GM12872 (cell line): ENCODE data around the gene ZG16B.

Experiments
- TF ChIP-seq, protein P1 (sequence below): IDR thresholded peaks from 3 replicates; pipeline ENCODE4 v1.5.1; 2011; ENCODE audit warnings: low read depth, mild to moderate bottlenecking, low read length, moderate library complexity; ENCODE audit not compliant: insufficient read depth

The ZG16B gene, protein sequence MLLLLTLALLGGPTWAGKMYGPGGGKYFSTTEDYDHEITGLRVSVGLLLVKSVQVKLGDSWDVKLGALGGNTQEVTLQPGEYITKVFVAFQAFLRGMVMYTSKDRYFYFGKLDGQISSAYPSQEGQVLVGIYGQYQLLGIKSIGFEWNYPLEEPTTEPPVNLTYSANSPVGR

DNA sequence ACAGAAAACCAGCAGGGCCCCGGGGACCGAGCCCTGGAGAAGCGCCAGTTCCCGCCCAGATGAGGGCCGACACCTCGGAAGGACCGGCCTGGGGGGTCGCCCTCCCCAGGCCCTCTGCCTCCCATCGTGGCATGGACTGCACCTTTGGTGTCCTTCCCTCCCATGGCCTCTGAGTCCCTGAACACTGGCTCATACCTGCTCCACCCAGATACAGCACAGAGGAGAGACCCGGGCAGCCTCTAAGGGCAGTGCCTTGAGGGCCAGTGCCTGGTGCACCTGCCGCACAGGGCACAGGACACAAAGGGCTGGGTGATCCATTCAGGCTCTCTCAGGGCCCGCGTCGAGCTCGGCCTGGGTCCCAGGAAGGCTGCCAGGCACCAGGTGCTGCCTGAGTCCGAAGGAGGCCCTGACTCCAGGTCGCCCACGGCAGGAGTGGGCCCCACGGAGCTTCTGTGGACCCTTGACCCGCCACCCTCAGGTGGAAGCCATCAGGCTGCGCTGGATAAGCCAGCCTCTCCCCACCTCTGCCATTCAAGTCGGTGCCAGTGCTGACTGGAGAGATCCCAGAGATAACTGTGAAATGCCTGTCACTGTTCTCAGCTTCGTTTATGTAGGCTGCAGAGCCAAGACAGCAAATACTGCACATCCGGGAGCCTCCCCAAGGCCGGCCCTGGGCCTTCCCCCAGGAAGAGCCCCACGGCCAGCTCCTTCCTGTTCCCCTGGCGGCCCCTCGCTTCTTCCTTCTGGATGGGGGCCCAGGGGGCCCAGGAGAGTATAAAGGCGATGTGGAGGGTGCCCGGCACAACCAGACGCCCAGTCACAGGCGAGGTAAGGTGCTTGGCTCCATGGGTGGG is at the start of gene ZG16B:
TSS of gene ZG16B (plus strand) at position 803 of the 854 bp plus-strand sequence. CDS start 139 bp downstream, outside the sequence.
- TF ChIP-seq, protein P1, sequence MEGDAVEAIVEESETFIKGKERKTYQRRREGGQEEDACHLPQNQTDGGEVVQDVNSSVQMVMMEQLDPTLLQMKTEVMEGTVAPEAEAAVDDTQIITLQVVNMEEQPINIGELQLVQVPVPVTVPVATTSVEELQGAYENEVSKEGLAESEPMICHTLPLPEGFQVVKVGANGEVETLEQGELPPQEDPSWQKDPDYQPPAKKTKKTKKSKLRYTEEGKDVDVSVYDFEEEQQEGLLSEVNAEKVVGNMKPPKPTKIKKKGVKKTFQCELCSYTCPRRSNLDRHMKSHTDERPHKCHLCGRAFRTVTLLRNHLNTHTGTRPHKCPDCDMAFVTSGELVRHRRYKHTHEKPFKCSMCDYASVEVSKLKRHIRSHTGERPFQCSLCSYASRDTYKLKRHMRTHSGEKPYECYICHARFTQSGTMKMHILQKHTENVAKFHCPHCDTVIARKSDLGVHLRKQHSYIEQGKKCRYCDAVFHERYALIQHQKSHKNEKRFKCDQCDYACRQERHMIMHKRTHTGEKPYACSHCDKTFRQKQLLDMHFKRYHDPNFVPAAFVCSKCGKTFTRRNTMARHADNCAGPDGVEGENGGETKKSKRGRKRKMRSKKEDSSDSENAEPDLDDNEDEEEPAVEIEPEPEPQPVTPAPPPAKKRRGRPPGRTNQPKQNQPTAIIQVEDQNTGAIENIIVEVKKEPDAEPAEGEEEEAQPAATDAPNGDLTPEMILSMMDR = no peak

DNA sequence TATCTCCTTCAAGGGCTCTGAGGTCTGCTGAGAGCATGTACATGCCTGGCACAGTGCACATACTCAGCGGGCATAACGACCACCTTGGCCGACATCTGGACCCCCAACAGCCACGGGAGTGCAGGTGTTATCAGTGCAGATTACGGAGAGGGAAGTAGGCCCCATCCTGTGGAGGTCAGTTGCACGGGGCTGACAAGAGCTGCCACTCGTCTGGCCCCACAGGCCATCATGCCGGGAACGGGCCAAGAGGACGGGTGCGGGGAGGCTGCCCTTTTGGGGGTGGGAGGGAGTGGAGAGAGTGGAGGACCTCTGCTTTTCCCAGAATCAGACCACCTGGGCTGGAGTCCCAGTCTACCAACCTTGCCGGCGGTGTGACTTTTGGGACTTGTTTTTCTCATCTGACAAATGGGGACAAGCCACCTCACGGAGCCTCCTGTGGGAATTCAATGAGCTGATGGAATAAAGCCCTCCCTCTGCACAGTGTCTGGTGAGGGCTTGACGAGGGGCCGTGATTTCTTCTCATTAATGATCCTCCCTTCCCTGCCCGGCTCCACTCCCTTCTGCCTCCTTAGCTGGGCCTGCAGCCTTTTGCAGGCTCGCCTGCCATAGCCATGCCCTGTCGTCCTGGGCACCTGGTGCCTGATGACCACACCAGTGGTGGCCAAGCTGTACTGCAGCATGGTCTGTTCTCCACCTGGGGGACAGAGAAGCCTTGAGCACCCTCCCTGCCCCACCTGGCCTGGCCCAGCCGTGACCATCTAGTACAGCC is 47.3 kb upstream of the ZG16B start:
- TF ChIP-seq, protein P1 = no peak

DNA sequence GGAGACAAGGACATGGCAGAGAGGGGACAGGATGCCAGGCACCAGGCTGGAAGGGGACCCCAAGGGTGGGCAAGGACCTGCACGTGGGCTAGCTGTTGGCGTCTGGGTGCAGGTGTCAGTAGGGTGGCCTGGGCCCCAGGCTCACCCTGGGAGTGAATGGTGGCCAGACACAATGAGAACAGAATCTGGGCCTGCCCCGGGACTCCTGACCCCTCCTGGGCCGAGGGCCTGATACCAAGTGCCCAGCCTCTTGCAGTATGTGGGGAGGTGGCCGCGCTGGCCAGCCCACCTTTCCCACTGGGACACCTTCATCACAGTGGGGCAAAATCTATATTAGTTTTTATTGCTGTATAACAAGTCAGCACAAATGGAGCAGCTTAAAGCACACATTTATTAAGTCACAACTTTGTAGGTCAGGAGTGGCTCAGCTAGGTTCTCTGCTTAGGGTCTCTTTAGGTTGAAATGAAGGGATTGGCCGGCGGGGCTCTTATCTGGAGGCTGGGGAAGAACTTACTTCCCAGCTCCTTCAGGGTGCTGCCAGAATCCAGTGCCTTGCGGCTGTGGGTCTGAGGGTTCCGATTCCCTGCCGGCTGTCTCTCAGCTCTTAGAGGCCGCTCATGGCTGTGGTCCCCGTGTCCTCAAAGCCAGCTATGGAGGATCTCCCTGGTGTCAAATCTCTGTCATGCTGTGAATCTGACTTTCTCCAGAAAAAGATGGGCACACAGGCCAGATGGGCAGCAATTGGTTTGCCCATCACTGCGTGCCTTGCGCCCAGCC is 46.3 kb upstream of the ZG16B start:
- TF ChIP-seq, protein P1 = no peak

DNA sequence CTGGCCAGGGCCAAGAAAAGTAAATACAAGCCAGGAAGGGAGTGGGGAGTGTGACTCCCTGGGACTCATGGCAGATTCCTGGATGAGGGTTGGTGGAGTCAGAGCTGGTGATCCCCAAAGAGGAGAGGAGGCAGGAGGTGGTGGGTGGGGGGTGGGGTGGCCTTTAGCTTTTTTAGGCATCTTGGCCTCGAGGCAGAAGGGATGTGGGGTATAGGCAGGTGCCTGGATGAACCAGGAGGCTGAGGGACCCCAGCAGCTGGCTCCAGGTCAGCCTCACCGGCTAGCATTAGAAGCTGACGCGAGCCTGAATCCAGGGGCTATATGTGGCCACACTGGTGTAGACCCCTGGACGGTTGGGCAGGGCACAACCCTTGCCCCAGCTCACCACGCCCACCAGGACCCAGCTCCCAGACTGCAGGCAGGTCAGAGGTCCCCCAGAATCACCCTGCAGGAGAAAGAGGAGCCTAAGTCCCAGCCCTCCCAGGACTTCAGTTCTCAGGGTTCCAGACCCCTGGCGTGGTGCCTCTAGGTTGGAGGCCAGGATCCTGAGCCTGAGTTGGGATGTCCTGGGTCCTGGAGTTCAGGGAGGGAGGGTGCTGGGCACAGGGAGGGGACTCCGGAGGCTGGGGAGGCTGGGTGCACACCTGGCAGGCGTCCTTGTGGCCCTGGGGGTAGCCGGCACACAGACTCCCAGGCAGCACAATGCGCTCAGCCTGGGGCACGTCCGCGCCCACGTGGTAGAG is 45.6 kb upstream of the ZG16B start:
- TF ChIP-seq, protein P1 = no peak

DNA sequence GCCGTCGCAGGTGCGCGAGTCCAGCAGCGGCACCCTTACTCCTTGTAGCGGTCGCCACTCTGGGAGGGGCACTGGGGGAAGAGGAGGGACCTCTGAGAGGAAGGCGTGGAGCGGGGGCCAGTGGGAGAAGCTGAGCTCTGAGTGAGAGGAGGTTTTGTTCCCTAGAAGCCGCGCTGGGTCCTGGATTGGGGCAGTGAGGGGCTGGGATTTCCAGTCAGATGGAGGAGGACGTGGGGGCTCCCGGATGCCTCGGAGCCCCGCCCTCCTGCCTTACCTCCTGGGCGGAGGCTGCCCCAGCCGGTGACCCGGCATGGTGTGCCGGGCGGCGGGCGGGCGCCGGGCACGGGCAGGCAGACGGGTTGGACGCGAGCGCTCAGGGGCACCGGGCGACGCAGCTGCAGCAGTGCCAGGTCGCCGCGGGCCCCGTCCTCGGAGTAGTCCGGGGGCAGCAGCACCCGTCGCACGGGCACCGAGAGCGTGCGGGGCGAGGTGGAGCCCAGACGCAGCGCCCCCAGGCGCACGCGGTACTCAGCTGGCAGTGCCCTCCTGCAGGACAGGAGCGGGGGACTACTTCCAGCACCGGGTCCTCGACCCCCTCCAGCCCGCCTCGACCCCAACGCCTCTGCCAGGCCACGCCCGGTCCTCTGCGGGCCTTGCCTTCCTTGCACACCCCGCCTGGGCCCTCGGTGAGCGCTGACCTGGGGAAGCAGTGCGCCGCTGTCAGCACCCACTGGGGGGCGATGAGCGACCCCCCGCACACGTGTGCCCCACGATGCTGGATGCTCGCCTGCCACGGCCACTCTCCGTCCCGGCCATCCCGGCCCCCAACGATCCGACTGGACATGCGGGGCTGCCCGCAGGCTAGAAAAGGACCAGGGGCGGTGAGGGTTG is 44.8 kb upstream of the ZG16B start:
- TF ChIP-seq, protein P1 = no peak; the same call in 2 of the 3 replicates

DNA sequence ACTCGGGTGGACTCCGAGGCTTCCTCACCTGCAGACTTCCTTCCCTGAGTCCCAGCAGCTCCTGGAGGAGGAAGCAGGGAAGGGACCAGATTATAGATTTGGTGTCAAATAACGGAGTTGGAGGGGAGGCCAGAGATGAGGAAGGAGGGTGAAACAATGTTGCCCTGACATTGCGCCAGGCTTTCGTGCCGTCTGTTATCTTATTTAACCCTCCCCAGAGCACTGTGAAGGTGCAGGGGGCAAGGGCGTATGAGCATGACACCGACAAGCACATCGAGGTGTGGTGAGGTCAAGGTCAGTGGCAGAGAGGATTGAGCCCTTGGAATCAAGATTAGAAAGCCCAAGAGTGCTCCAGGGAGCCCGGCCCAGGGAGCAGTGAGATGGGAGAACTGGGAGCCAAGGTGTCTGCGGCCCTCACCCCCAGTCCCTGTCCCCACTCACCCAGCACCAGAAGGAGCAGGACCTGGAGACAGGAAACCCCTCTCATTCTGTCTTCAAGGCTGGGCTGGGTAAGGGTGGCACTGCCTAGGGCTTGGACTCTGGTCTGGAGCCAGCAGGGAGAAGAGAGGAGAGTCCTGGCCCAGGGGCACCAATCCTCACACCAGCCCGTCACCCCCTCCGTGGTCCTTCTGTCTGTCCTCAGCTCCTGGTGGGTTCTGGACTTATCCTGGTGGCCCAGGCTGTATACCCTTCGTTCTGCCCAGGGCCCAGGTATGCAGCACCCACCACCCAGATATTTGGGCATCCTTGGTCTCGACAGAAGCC is 43.9 kb upstream of the ZG16B start:
- TF ChIP-seq, protein P1 = no peak
